Ramos (cell line): ENCODE results near the gene PDE11A.
"Not testable (repeated sequence)": the region's sequence is repeated elsewhere in the genome, so short reads cannot be mapped to it uniquely, and the experiment has no call there.

ENCODE experiments used
- in situ Hi-C: fragments of 300-500 bp; cut with MboI; formaldehyde crosslinking; loops from one replicate; pipeline ENCODE4 v1.14.3; 2022; ENCODE audit warnings: low sequenced_read_pairs; ENCODE audit not compliant: unreplicated experiment

PDE11A gene

GRCh38 chr2:177835418-177836204, 237.0 kb downstream of the PDE11A start:
- in situ Hi-C loops = not testable (repeated sequence)

GRCh38 chr2:177832611-177833433, 239.8 kb downstream of the PDE11A start:
- in situ Hi-C loops = no loop called here

- in situ Hi-C loops = no loop called here
Observed at GRCh38 chr2:177830881-177831386, 241.6 kb downstream of the PDE11A start.

- in situ Hi-C loops = no loop called here
Observed at GRCh38 chr2:177828557-177828956, 244.0 kb downstream of the PDE11A start.

- in situ Hi-C loops = no loop called here
Observed at GRCh38 chr2:177826897-177827296, 245.7 kb downstream of the PDE11A start.

GRCh38 chr2:177822941-177823340, 249.6 kb downstream of the PDE11A start:
- in situ Hi-C loops = no loop called here

- in situ Hi-C loops = no loop called here
Observed at GRCh38 chr2:177818412-177818811, 254.2 kb downstream of the PDE11A start.

- in situ Hi-C loops = no loop called here
Observed at GRCh38 chr2:177817300-177817699, 255.3 kb downstream of the PDE11A start.

GRCh38 chr2:177816766-177817165, 255.8 kb downstream of the PDE11A start:
- in situ Hi-C loops = no loop called here

- in situ Hi-C loops = no loop called here
Observed at GRCh38 chr2:177812713-177813396, 259.7 kb downstream of the PDE11A start.

GRCh38 chr2:177810906-177811305, 261.7 kb downstream of the PDE11A start:
- in situ Hi-C loops = no loop called here

GRCh38 chr2:177808984-177809809, 263.4 kb downstream of the PDE11A start:
- in situ Hi-C loops = no loop called here

GRCh38 chr2:177806025-177806424, 266.6 kb downstream of the PDE11A start:
- in situ Hi-C loops = no loop called here

- in situ Hi-C loops = no loop called here
Observed at GRCh38 chr2:177799531-177799930, 273.0 kb downstream of the PDE11A start.

- in situ Hi-C loops = no loop called here
Observed at GRCh38 chr2:177797808-177798207, 274.8 kb downstream of the PDE11A start.

GRCh38 chr2:177796654-177797415, 275.7 kb downstream of the PDE11A start:
- in situ Hi-C loops = no loop called here

GRCh38 chr2:177796011-177796410, 276.6 kb downstream of the PDE11A start:
- in situ Hi-C loops = no loop called here

- in situ Hi-C loops = not testable (repeated sequence)
Observed at GRCh38 chr2:177785143-177785542, 287.4 kb downstream of the PDE11A start.

- in situ Hi-C loops = no loop called here
Observed at GRCh38 chr2:177784745-177785067, 287.9 kb downstream of the PDE11A start.
